Upper lobe of right lung (tissue), 1 donor: ENCODE data around the gene NAALAD2. TPM values are rescaled to one million over a fixed set of nuclear protein-coding genes. Genes with fewer than 3 reads are reported as not detected.

Experiments
- ATAC-seq: fragments of 200-7000 bp; cut with Tn5 transposase; one replicate; pipeline ENCODE4 v1.9.1; 2020; ENCODE audit warnings: mild to moderate bottlenecking, moderate library complexity
- DNase-seq: peaks from one replicate; pipeline ENCODE4 v3.0.0-alpha.2; 2020
- H3K27ac ChIP-seq: fragments of 200-600 bp; one replicate; pipeline ENCODE4 v1.8.0; 2022
- H3K27me3 ChIP-seq: fragments of 200-600 bp; one replicate; pipeline ENCODE4 v1.8.0; 2022; ENCODE audit warnings: mild to moderate bottlenecking
- H3K36me3 ChIP-seq: fragments of 200-600 bp; one replicate; pipeline ENCODE4 v1.8.0; 2022
- H3K4me1 ChIP-seq: fragments of 200-600 bp; one replicate; pipeline ENCODE4 v1.8.0; 2022
- H3K4me3 ChIP-seq: fragments of 200-600 bp; one replicate; pipeline ENCODE4 v1.8.0; 2022; ENCODE audit warnings: mild to moderate bottlenecking
- H3K9me3 ChIP-seq: fragments of 200-600 bp; one replicate; pipeline ENCODE4 v1.8.0; 2022
- intact Hi-C: fragments of 100-400 bp; cut with DNase I; formaldehyde crosslinking; loops from one replicate; pipeline ENCODE4 v1.11.0; 2022
- total RNA-seq: library from RNA; stranded (reverse); fragmentation: NEBNext Ultra II Directional; extraction: Animal tissue kit (Norgen Biotek cat#: 25700); gene quantifications from one replicate; pipeline ENCODE4 v1.2.1, GENCODE V29; 2021
- TF ChIP-seq, protein P1 (sequence below): fragments of 200-600 bp; IDR thresholded peaks from one replicate; pipeline ENCODE4 v1.8.0; 2022; ENCODE audit warnings: antibody characterized with exemption
- donor health status: DM: no; HTN: yes; CAD: no; lungs with severe emphysema.

NAALAD2 gene
- total RNA-seq, 1 donor from 2014 or later, result 2.6 TPM

DNA sequence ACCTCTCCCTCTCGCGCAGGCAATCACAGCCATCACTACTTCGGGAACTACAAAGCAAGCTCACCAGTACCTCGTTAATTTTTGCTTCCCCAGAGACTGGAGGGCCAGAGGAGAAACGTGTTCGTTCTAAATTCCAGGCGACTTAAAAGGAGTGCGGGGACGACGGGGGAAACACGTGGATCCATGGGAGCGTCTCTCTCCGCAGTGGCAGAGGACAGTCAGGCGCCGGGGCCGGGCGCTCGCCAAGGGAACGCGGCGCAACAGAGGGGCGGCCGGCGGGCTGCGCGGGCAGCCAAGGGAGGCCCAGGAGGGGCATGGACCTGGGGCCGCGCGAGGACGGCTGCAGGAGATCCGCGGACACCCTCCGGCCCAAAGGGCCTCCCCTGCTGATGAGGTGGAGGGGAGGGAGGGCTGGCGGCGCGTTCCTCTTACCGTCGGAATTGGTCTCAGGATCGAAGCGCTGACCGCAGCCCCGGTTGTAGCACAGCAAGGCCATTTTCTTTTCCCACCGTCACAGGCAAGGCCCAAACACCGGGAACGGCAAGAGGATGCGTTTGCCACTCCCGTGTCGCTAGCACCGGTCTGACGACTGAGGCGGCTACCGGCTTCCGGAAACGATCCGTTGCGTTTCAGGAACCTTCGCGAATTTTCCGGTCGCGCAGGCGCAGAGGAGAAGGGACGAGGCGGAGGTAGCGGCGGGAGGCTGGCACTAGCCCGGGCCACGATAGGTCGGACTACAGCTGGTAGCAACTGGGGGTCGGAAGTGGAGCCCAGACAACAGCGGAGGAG lies 88.2 kb downstream of the NAALAD2 start, which contains the start of gene CHORDC1:
Gene CHORDC1, minus strand, starts transcription at position 591 of the 789 bp plus-strand sequence. Its CDS starts 95 bp downstream, at position 496.
- TF ChIP-seq, protein P1, sequence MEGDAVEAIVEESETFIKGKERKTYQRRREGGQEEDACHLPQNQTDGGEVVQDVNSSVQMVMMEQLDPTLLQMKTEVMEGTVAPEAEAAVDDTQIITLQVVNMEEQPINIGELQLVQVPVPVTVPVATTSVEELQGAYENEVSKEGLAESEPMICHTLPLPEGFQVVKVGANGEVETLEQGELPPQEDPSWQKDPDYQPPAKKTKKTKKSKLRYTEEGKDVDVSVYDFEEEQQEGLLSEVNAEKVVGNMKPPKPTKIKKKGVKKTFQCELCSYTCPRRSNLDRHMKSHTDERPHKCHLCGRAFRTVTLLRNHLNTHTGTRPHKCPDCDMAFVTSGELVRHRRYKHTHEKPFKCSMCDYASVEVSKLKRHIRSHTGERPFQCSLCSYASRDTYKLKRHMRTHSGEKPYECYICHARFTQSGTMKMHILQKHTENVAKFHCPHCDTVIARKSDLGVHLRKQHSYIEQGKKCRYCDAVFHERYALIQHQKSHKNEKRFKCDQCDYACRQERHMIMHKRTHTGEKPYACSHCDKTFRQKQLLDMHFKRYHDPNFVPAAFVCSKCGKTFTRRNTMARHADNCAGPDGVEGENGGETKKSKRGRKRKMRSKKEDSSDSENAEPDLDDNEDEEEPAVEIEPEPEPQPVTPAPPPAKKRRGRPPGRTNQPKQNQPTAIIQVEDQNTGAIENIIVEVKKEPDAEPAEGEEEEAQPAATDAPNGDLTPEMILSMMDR, result no peak
- H3K27ac ChIP-seq, result peak within 1 kb of the TSS; percentile 88
- DNase-seq (peak; percentile 96), ATAC-seq (peak; percentile 98)
- H3K9me3 ChIP-seq, result no peaks in the 10 kb centered on the region
- H3K36me3 ChIP-seq, result no peaks in the 10 kb centered on the region
- H3K4me1 ChIP-seq, result peaks cover 23% of the 10 kb centered on the region
- no peaks in the 10 kb centered on the region for H3K27me3 ChIP-seq
- intact Hi-C loops, result no loop called here
- peak within 1 kb of the TSS; percentile 84 for H3K4me3 ChIP-seq

DNA sequence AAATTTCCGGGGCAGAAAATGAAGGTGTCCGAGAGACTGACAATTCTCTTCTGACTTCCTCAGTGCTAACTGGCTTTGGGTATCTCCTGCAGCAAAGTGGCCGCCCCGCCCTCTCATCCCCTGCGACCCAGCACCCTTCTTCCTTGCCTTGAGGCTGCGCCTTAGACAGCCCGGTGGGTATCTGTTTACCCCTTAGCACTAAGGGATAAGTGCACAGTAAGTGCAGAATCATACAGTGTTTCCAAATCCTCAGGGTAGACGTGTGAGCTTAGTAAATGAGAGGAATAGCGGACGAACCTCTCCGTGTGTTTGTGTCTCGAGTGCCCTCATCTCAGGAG lies 88.8 kb downstream of the NAALAD2 start:
- Histone ChIP-seq H3K27me3 (no peaks in the 10 kb centered on the region), H3K4me3 (peak overlapping the region; percentile 84), H3K27ac (peak overlapping the region; percentile 88), H3K36me3 (no peaks in the 10 kb centered on the region), H3K4me1 (peaks cover 23% of the 10 kb centered on the region), H3K9me3 (no peaks in the 10 kb centered on the region)
- TF ChIP-seq, protein P1, result no peak
- intact Hi-C loops, result no loop called here
- DNase-seq, result no peak
- peak; percentile 68 for ATAC-seq

DNA sequence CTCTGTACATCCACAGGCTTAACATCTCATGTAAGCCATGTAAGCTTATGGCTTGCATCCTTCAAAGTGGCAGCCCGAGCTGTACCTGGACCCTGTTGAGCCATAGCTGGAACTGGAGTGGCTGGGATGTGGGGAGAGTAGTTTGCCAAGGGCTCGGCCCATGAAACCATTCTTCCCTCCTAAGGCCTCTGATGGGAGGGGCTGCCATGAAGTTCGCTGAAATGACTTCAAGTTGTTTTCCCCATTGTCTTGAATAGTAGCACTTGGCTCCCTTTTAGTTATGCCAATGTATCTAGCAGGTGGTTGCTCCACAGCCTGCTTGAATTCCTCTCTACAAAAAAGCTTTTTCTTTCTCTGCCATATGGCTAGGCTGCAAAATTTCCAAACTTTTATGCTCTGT lies 93.6 kb downstream of the NAALAD2 start:
- H3K27me3 ChIP-seq, result no peaks in the 10 kb centered on the region
- H3K27ac ChIP-seq, result no peak overlapping the region
- no peak overlapping the region for H3K4me3 ChIP-seq
- no peaks in the 10 kb centered on the region for H3K9me3 ChIP-seq
- ATAC-seq, result no peak
- TF ChIP-seq, protein P1, result no peak
- no peak for DNase-seq
- H3K4me1 ChIP-seq, result peaks cover 12% of the 10 kb centered on the region
- intact Hi-C loops, result no loop called here
- H3K36me3 ChIP-seq, result no peaks in the 10 kb centered on the region

DNA sequence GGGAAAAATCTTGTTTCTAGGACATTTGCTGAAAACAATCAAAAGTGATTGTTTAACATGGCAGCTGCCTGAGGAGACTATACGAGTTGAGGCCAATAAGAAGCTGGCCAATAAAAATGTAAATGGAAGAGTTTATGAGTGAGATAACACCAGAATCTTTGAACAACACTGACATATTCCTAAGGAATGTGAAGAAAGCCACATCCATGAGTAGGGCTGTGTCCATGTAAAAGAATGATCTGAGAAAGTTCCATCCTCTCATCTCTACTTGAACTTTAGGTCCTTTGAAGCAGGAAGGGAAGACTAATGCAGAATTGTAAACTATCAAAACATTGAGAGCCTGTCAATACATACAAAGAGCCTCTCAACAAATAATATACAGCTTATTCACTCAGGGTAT lies 95.3 kb downstream of the NAALAD2 start:
- intact Hi-C loops, result no loop called here

DNA sequence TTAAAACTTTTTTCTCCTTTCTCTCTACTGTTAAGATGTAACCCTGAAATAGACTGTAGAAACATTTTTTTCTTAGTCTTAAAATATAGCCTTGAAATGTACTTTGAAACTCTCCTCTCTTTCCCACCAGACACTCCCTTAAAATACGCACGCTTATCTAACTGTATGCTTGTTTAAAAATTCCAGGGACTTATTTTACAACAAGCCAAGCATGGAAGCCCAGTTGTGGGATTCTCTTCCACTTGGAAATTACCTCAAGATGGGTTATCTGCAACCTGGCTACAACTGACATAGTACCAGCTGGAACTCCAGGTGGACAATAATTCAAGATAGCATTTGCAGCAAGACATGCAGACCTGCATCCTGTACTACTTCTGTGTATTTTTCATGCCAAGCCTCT lies 100.5 kb downstream of the NAALAD2 start:
- H3K4me3 ChIP-seq, result no peak overlapping the region
- H3K27me3 ChIP-seq, result no peaks in the 10 kb centered on the region
- intact Hi-C loops, result no loop called here
- H3K4me1 ChIP-seq, result no peaks in the 10 kb centered on the region
- ATAC-seq (no peak), DNase-seq (no peak)
- TF ChIP-seq, protein P1, result no peak
- no peak overlapping the region for H3K27ac ChIP-seq
- no peaks in the 10 kb centered on the region for H3K36me3 ChIP-seq
- no peaks in the 10 kb centered on the region for H3K9me3 ChIP-seq

More for the DNA sequence above, 95.3 kb downstream of the NAALAD2 start:
- no peak overlapping the region for H3K4me3 ChIP-seq
- no peaks in the 10 kb centered on the region for H3K9me3 ChIP-seq
- H3K36me3 ChIP-seq, result no peaks in the 10 kb centered on the region
- no peak for ATAC-seq
- H3K27me3 ChIP-seq, result no peaks in the 10 kb centered on the region
- no peak for DNase-seq
- H3K27ac ChIP-seq, result no peak overlapping the region
- TF ChIP-seq, protein P1, result no peak
- no peaks in the 10 kb centered on the region for H3K4me1 ChIP-seq
